ENCODE results near the gene BICDL2.

The BICDL2 gene

GRCh38 chr16:3022684-3023414, 13.9 kb downstream of the BICDL2 start (continued):
- TF ChIP-seq BCL6B (tag by site-specific recombination; IDR thresholded peaks at IDR 0.05) (no peak), GLIS2 (tag by site-specific recombination; IDR thresholded peaks at IDR 0.05) (peak; percentile 71), ZNF174 (tag by site-specific recombination; IDR thresholded peaks at IDR 0.05) (no peak), ZNF596 (tag by site-specific recombination; IDR thresholded peaks at IDR 0.05) (no peak), ZNF398 (tag by site-specific recombination; IDR thresholded peaks at IDR 0.05) (no peak), ZNF302 (tag by site-specific recombination; IDR thresholded peaks at IDR 0.05; ENCODE audit: low read depth) (no peak), PATZ1 (tag by site-specific recombination; IDR thresholded peaks at IDR 0.05) (0 out of 2 replicates have a peak, but pooled peaks have one; percentile 32), ZBTB17 (tag by site-specific recombination; IDR thresholded peaks at IDR 0.05) (0 out of 2 replicates have a peak, but pooled peaks have one; percentile 0), INSM2 (tag by site-specific recombination; IDR thresholded peaks at IDR 0.05) (no peak), SETDB1 (IDR thresholded peaks at IDR 0.05; ENCODE audit: insufficient read length, low read length) (no peak), ZNF214 (tag by site-specific recombination; IDR thresholded peaks at IDR 0.05; ENCODE audit: borderline replicate concordance) (no peak), ZSCAN5A (tag by site-specific recombination; IDR thresholded peaks at IDR 0.05) (no peak), ZNF138 (tag by site-specific recombination; IDR thresholded peaks at IDR 0.05; ENCODE audit: borderline replicate concordance) (no peak), KLF7 (tag by site-specific recombination; IDR thresholded peaks at IDR 0.05; ENCODE audit: borderline replicate concordance) (no peak), ZNF707 (tag by site-specific recombination; IDR thresholded peaks at IDR 0.05) (no peak), ZNF521 (tag by site-specific recombination; IDR thresholded peaks at IDR 0.05) (no peak), MEIS1 (CRISPR knock-in tag; IDR thresholded peaks at IDR 0.05; ENCODE audit: borderline replicate concordance) (no peak), ZNF140 (tag by site-specific recombination; IDR thresholded peaks at IDR 0.05) (no peak), ZNF335 (tag by site-specific recombination; conservative IDR thresholded peaks at IDR 0.05) (no peak), ZNF513 (tag by site-specific recombination; IDR thresholded peaks at IDR 0.05) (no peak), ZNF704 (tag by site-specific recombination; IDR thresholded peaks at IDR 0.05) (no peak), ZNF274 (IDR thresholded peaks at IDR 0.05; ENCODE audit: low read length) (no peak), ZNF274 (tag by site-specific recombination; IDR thresholded peaks at IDR 0.05; ENCODE audit: borderline replicate concordance) (no peak), GLIS1 (tag by site-specific recombination; IDR thresholded peaks at IDR 0.05) (peak; percentile 80), HIC1 (tag by site-specific recombination; IDR thresholded peaks at IDR 0.05) (0 out of 2 replicates have a peak, but pooled peaks have one; percentile 68), ZBTB48 (tag by site-specific recombination; IDR thresholded peaks at IDR 0.05) (no peak)

All from HEK293 (cell line).